ENCODE results near the gene LIN7B.

Gene LIN7B

GRCh38 chr19:49113762-49114629 lies at the start of gene LIN7B:
Gene LIN7B (plus strand): TSS chr19:49114370. CDS start chr19:49114405, 35 bp downstream.
- DNase-seq = peak; percentile 70 to 75

- DNase-seq = no peak
Measured at GRCh38 chr19:49064768-49065611, 49.2 kb upstream of the LIN7B start, which contains the start of gene NTF4. Gene NTF4 (minus strand): TSS chr19:49064818. CDS start chr19:49061997, 2,821 bp downstream.

GRCh38 chr19:49065905-49066512 lies 48.2 kb upstream of the LIN7B start:
- DNase-seq = no peak

GRCh38 chr19:49067554-49067953 lies 46.6 kb upstream of the LIN7B start:
- DNase-seq = no peak

- DNase-seq = no peak
Measured at GRCh38 chr19:49069026-49069425, 45.1 kb upstream of the LIN7B start.

- DNase-seq = no peak
Measured at GRCh38 chr19:49070416-49070815, 43.8 kb upstream of the LIN7B start.

GRCh38 chr19:49071860-49072547 lies 42.2 kb upstream of the LIN7B start:
- peak in 1 of 2 donors; percentile 42 for DNase-seq

- DNase-seq = no peak
Measured at GRCh38 chr19:49073514-49074378, 40.4 kb upstream of the LIN7B start.

- peak in 1 of 2 donors; percentile 24 for DNase-seq
Measured at GRCh38 chr19:49074869-49075268, 39.3 kb upstream of the LIN7B start.

GRCh38 chr19:49080392-49080791 lies 33.8 kb upstream of the LIN7B start:
- no peak for DNase-seq

- no peak for DNase-seq
Measured at GRCh38 chr19:49081273-49081672, 32.9 kb upstream of the LIN7B start.

- no peak for DNase-seq
Measured at GRCh38 chr19:49084206-49085019, 29.8 kb upstream of the LIN7B start.

- peak; percentile 98 to 99 for DNase-seq
Measured at GRCh38 chr19:49085020-49085867, 28.9 kb upstream of the LIN7B start, which contains the start of gene SNRNP70. Gene SNRNP70 (plus strand): TSS chr19:49085451. CDS start chr19:49086415, 964 bp downstream.

- no peak for DNase-seq
Measured at GRCh38 chr19:49085868-49086232, 28.3 kb upstream of the LIN7B start.

GRCh38 chr19:49086296-49086695 lies 27.9 kb upstream of the LIN7B start:
- DNase-seq = no peak

- DNase-seq = no peak
Measured at GRCh38 chr19:49091391-49092038, 22.7 kb upstream of the LIN7B start.

GRCh38 chr19:49092686-49093085 lies 21.5 kb upstream of the LIN7B start:
- DNase-seq = no peak

GRCh38 chr19:49094505-49095482 lies 19.4 kb upstream of the LIN7B start:
- no peak for DNase-seq
